Mesenchymal stem cell (in vitro differentiated cells and primary cell): Measurements from ENCODE around the gene KRT12.

ENCODE experiments used
- DNase-seq: peaks from one replicate; pipeline ENCODE4 v3.0.0-alpha.2; 2013
- H2AFZ ChIP-seq: one replicate; pipeline ENCODE4 v1.6.1; 2013; ENCODE audit warnings: low read depth, mild to moderate bottlenecking, control low read depth, inconsistent platforms, low read length, moderate library complexity
- H2AK5ac ChIP-seq: 2 replicates; pipeline ENCODE4 v1.6.1; 2013; ENCODE audit warnings: low read length, moderate library complexity, mild to moderate bottlenecking, inconsistent platforms; ENCODE audit not compliant: severe bottlenecking
- H2BK120ac ChIP-seq: one replicate; pipeline ENCODE4 v1.6.1; 2013; ENCODE audit warnings: low read depth, mild to moderate bottlenecking, inconsistent platforms, low read length, moderate library complexity
- H2BK12ac ChIP-seq, 2 experiments: one replicate each; pipeline ENCODE4 v1.6.1; 2013; ENCODE audit warnings: inconsistent platforms in 2 of 2, low read length in 2 of 2, mild to moderate bottlenecking in 2 of 2, moderate library complexity in 2 of 2, control low read depth in 1 of 2
- H2BK15ac ChIP-seq: one replicate; pipeline ENCODE4 v1.6.1; 2013; ENCODE audit warnings: mild to moderate bottlenecking, low read depth, inconsistent platforms; ENCODE audit not compliant: poor library complexity, severe bottlenecking
- H2BK5ac ChIP-seq: 2 replicates; pipeline ENCODE4 v1.6.1; 2013; ENCODE audit warnings: low read depth, mild to moderate bottlenecking, low read length, control low read depth, inconsistent platforms; ENCODE audit not compliant: poor library complexity, severe bottlenecking
- H3K14ac ChIP-seq, 2 experiments: one replicate each; pipeline ENCODE4 v1.6.1; 2013; ENCODE audit warnings: inconsistent platforms in 2 of 2, low read length in 2 of 2, control low read depth in 1 of 2, mild to moderate bottlenecking in 1 of 2, moderate library complexity in 1 of 2
- H3K18ac ChIP-seq, 2 experiments: one replicate each; pipeline ENCODE4 v1.6.1; 2013; ENCODE audit warnings: inconsistent platforms in 2 of 2, low read length in 2 of 2, control low read depth in 1 of 2, low read depth in 1 of 2, mild to moderate bottlenecking in 1 of 2
- H3K23ac ChIP-seq, 2 experiments: one replicate each; pipeline ENCODE4 v1.6.1; 2013; ENCODE audit warnings: inconsistent platforms in 2 of 2, low read length in 2 of 2, mild to moderate bottlenecking in 2 of 2, moderate library complexity in 2 of 2, control low read depth in 1 of 2
- H3K27ac ChIP-seq: 2 replicates; pipeline ENCODE4 v1.5.1; 2013; ENCODE audit warnings: mild to moderate bottlenecking, moderate library complexity, low read length, control low read depth, inconsistent platforms; ENCODE audit not compliant: poor library complexity, severe bottlenecking
- H3K27me3 ChIP-seq, 2 experiments: 2 replicates each; pipeline versions ENCODE4 v1.6.1 to v1.7.0; 2013; ENCODE audit warnings: low read length in 2 of 2, mild to moderate bottlenecking in 2 of 2, moderate library complexity in 2 of 2, control low read depth in 1 of 2, inconsistent platforms in 1 of 2; ENCODE audit not compliant: control insufficient read depth in 1 of 2, insufficient read depth in 1 of 2
- H3K36me3 ChIP-seq, 2 experiments: 2 replicates each; pipeline versions ENCODE4 v1.6.1 to v1.7.0; 2013; ENCODE audit warnings: low read length in 2 of 2, control low read depth in 1 of 2, inconsistent platforms in 1 of 2, low read depth in 1 of 2, mild to moderate bottlenecking in 1 of 2; ENCODE audit not compliant: insufficient read depth in 2 of 2, control insufficient read depth in 1 of 2
- H3K4ac ChIP-seq, 2 experiments: one replicate each; pipeline ENCODE4 v1.6.1; 2013; ENCODE audit warnings: inconsistent platforms in 2 of 2, low read length in 2 of 2, mild to moderate bottlenecking in 2 of 2, moderate library complexity in 2 of 2, control low read depth in 1 of 2, low read depth in 1 of 2
- H3K4me1 ChIP-seq: 2 replicates; pipeline ENCODE4 v1.6.1; 2013; ENCODE audit warnings: low read depth, low read length, control low read depth; ENCODE audit not compliant: control insufficient read depth, insufficient read depth
- H3K4me2 ChIP-seq: 2 replicates; pipeline ENCODE4 v1.6.1; 2013; ENCODE audit warnings: low read length, mild to moderate bottlenecking, inconsistent platforms; ENCODE audit not compliant: poor library complexity, severe bottlenecking
- H3K4me3 ChIP-seq, 2 experiments: 2 replicates each; pipeline versions ENCODE4 v1.5.1 to v1.7.0; 2013; ENCODE audit warnings: low read length in 2 of 2, mild to moderate bottlenecking in 2 of 2, control low read depth in 1 of 2, low read depth in 1 of 2; ENCODE audit not compliant: insufficient read depth in 1 of 2
- H3K79me1 ChIP-seq: replicated peaks from 2 replicates; pipeline ENCODE4 v1.6.1; 2013; ENCODE audit warnings: mild to moderate bottlenecking, control low read depth, low read length, inconsistent platforms; ENCODE audit not compliant: poor library complexity, severe bottlenecking
- H3K9ac ChIP-seq: 2 replicates; pipeline ENCODE4 v1.7.0; 2013; ENCODE audit warnings: mild to moderate bottlenecking, low read length, moderate library complexity
- H3K9me3 ChIP-seq: 2 replicates; pipeline ENCODE4 v1.7.0; 2013; ENCODE audit warnings: mild to moderate bottlenecking, low read length; ENCODE audit not compliant: control insufficient read depth
- H4K8ac ChIP-seq: one replicate; pipeline ENCODE4 v1.6.1; 2013; ENCODE audit warnings: inconsistent platforms, mild to moderate bottlenecking, low read length, moderate library complexity
- H4K91ac ChIP-seq: one replicate; pipeline ENCODE4 v1.6.1; 2013; ENCODE audit warnings: mild to moderate bottlenecking, low read length, inconsistent platforms
- WGBS: methylation state at CpG from one replicate; pipeline ENCODE4 v1.1.7; 2013; ENCODE audit warnings: mixed read lengths; 5-methylcytosine and 5-hydroxymethylcytosine counted together

Gene KRT12

DNA sequence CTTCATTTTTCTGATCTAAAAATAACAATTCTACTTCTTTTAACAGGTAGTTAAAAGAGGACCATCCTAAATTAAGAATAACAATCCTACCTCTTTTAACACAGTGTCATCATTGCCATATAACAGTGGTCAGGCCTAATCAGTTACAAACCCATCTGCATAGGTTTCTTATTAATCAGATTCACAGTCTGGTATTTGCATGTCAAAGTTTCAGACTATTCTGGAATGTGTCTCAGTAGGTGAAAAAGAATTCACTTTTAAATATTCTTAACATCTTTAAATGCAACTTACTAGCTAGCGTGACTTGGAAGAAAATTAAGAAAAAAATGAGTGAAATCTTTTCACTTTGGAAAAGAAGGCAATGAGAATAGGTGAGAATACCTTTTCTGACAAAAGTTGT, 6.8 kb upstream of the KRT12 start:
- WGBS: 100% methylated on average over 1 of the region's 1 CpG
- Histone ChIP-seq H2BK15ac (no peak overlapping the region), H2AK5ac (no peak overlapping the region), H3K14ac (no peak overlapping the region), H3K4me3 (no peak overlapping the region), H3K27me3 (no peaks in the 10 kb centered on the region), H3K9ac (no peak overlapping the region), H4K91ac (no peak overlapping the region), H2BK120ac (no peak overlapping the region), H3K4me2 (no peak overlapping the region), H3K23ac (no peak overlapping the region), H3K27ac (no peak overlapping the region), H3K9me3 (no peaks in the 10 kb centered on the region), H2AFZ (no peak overlapping the region), H4K8ac (no peak overlapping the region), H3K36me3 (no peaks in the 10 kb centered on the region), H3K18ac (no peak overlapping the region), H3K79me1 (no peaks in the 10 kb centered on the region), H3K4ac (no peak overlapping the region), H2BK12ac (no peak overlapping the region), H3K4me1 (no peaks in the 10 kb centered on the region), H2BK5ac (no peak overlapping the region)
- no peak for DNase-seq

DNA sequence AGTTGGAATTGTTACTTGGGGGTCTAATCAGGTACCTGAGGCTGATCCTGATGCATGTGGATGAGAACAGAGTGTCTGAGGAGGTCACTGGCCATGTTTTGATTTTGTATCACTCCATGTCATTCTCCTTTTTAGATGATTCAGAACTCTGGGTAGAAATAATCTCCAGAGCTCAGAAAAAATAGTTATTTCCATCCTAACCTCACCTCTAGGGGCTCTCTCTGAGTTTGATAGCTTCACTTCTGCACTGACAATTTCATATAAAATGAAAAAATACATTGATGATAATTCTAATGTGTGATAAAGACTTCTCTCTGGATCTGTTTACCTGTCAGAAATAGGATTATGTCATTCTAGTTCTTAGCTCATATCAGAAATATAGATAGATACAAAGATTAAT, 6.2 kb upstream of the KRT12 start:
- Histone ChIP-seq H2BK120ac (no peak overlapping the region), H3K4me1 (no peaks in the 10 kb centered on the region), H2BK15ac (no peak overlapping the region), H3K4ac (no peak overlapping the region), H3K9ac (no peak overlapping the region), H2BK5ac (no peak overlapping the region), H3K79me1 (no peaks in the 10 kb centered on the region), H2AFZ (no peak overlapping the region), H4K91ac (no peak overlapping the region), H3K14ac (no peak overlapping the region), H2BK12ac (no peak overlapping the region), H3K4me3 (no peak overlapping the region), H3K27me3 (no peaks in the 10 kb centered on the region), H3K36me3 (no peaks in the 10 kb centered on the region), H3K18ac (no peak overlapping the region), H3K4me2 (no peak overlapping the region), H3K9me3 (no peaks in the 10 kb centered on the region), H2AK5ac (no peak overlapping the region), H3K23ac (no peak overlapping the region), H3K27ac (no peak overlapping the region), H4K8ac (no peak overlapping the region)
- DNase-seq: no peak

DNA sequence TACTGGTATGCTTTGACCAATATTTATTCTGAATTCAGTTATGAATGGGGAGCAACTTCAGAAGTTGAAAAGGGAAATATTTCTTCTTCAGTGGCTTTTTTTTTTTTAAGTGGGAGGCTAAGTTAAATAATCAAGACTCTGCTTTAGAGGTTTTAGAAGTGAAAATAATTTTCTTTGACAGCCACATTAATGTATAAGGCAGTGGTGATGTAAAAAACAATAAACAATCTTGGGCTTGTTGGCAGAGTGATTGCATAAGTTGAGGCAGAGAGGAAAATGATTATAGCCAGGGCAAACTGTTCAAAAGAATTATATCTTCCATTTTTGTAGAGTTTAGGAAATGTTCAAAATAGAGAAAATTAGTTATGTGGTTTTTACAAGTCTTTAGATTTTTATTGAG, 5.4 kb upstream of the KRT12 start:
- DNase-seq: no peak
- H2BK5ac ChIP-seq: no peak overlapping the region
- H3K14ac ChIP-seq: no peak overlapping the region
- no peak overlapping the region for H3K4me2 ChIP-seq
- H3K9ac ChIP-seq: no peak overlapping the region
- H3K36me3 ChIP-seq: no peaks in the 10 kb centered on the region
- no peak overlapping the region for H2BK12ac ChIP-seq
- H2AK5ac ChIP-seq: no peak overlapping the region
- H2BK120ac ChIP-seq: no peak overlapping the region
- H2BK15ac ChIP-seq: no peak overlapping the region
- H3K79me1 ChIP-seq: no peaks in the 10 kb centered on the region
- no peaks in the 10 kb centered on the region for H3K27me3 ChIP-seq
- no peak overlapping the region for H3K4ac ChIP-seq
- no peaks in the 10 kb centered on the region for H3K9me3 ChIP-seq
- H3K27ac ChIP-seq: no peak overlapping the region
- H4K91ac ChIP-seq: no peak overlapping the region
- no peak overlapping the region for H4K8ac ChIP-seq
- no peak overlapping the region for H3K4me3 ChIP-seq
- H3K18ac ChIP-seq: no peak overlapping the region
- no peak overlapping the region for H2AFZ ChIP-seq
- H3K23ac ChIP-seq: no peak overlapping the region
- no peaks in the 10 kb centered on the region for H3K4me1 ChIP-seq

DNA sequence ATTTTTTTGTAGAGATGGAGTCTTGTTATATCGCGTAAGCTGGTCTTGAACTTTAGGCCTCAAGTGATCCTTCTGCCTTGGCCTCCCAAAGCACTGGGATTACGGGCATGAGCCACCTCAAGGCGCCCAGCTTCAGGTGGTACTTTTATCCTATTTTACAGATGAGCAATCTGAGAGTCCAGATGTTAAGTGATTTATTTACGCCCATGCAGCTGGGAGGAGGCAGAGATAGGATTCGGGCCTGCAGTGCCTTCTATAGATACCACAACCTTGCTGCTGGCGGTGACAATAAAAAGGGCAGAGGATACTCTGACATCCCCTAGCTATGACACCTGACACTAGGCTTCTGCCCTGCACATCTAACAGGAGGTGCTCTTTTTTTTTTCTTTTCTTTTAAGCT, 4.3 kb upstream of the KRT12 start:
- Histone ChIP-seq H3K9me3 (no peaks in the 10 kb centered on the region), H3K23ac (no peak overlapping the region), H3K4ac (no peak overlapping the region), H4K8ac (no peak overlapping the region), H2BK120ac (no peak overlapping the region), H2AFZ (no peak overlapping the region), H3K4me2 (no peak overlapping the region), H2AK5ac (no peak overlapping the region), H3K27me3 (no peaks in the 10 kb centered on the region), H3K14ac (no peak overlapping the region), H2BK5ac (no peak overlapping the region), H3K36me3 (no peaks in the 10 kb centered on the region), H3K18ac (no peak overlapping the region), H2BK15ac (no peak overlapping the region), H3K4me1 (peaks cover 2% of the 10 kb centered on the region), H3K79me1 (no peaks in the 10 kb centered on the region), H3K4me3 (no peak overlapping the region), H3K9ac (no peak overlapping the region), H3K27ac (no peak overlapping the region), H2BK12ac (no peak overlapping the region), H4K91ac (no peak overlapping the region)
- 90% methylated on average over 7 of the region's 7 CpGs for WGBS
- no peak for DNase-seq
